SK-N-SH (cell line): ENCODE measurements around the gene FETUB.

Experiments
- GABPA ChIP-seq: IDR thresholded peaks from 2 replicates; pipeline ENCODE4 v1.4.0; 2012; ENCODE audit warnings: low read depth, mild to moderate bottlenecking
- RXRA ChIP-seq: IDR thresholded peaks from 2 replicates; pipeline ENCODE4 v1.4.0; 2012; ENCODE audit warnings: low read depth, mild to moderate bottlenecking, borderline replicate concordance
- TF ChIP-seq, protein P1 (sequence below): fragments of 200-600 bp; sonication (generic); IDR thresholded peaks from 2 replicates; pipeline ENCODE4 v1.6.1; 2017; ENCODE audit warnings: antibody characterized with exemption, mild to moderate bottlenecking, moderate library complexity
- TF ChIP-seq, protein P2 (sequence below): fragments of 150-350 bp; IDR thresholded peaks from 2 replicates; pipeline ENCODE4 v1.6.1; 2016; ENCODE audit warnings: mild to moderate bottlenecking, low read depth, low read length

DNA sequence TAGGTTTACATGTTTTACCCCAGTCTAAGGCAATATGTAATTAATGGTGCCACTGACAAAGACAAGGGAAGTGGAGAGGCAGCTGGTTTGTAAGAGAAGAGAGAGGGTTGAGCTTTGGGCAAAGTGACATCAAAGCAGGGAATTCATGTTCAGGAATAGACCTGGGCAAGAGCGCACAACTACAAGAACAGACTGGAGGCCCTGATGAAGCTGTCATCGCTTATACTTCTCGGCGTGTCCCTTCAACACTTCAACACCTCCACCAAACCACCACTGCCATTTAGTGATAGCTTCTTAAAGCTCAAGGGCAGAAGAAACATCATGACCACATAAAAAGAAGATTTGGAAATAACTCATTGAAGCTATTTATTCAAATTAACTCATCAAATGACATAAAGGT lies 57.3 kb downstream of the FETUB start:
- TF ChIP-seq, protein P1, sequence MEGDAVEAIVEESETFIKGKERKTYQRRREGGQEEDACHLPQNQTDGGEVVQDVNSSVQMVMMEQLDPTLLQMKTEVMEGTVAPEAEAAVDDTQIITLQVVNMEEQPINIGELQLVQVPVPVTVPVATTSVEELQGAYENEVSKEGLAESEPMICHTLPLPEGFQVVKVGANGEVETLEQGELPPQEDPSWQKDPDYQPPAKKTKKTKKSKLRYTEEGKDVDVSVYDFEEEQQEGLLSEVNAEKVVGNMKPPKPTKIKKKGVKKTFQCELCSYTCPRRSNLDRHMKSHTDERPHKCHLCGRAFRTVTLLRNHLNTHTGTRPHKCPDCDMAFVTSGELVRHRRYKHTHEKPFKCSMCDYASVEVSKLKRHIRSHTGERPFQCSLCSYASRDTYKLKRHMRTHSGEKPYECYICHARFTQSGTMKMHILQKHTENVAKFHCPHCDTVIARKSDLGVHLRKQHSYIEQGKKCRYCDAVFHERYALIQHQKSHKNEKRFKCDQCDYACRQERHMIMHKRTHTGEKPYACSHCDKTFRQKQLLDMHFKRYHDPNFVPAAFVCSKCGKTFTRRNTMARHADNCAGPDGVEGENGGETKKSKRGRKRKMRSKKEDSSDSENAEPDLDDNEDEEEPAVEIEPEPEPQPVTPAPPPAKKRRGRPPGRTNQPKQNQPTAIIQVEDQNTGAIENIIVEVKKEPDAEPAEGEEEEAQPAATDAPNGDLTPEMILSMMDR: no peak
- TF ChIP-seq, protein P2, sequence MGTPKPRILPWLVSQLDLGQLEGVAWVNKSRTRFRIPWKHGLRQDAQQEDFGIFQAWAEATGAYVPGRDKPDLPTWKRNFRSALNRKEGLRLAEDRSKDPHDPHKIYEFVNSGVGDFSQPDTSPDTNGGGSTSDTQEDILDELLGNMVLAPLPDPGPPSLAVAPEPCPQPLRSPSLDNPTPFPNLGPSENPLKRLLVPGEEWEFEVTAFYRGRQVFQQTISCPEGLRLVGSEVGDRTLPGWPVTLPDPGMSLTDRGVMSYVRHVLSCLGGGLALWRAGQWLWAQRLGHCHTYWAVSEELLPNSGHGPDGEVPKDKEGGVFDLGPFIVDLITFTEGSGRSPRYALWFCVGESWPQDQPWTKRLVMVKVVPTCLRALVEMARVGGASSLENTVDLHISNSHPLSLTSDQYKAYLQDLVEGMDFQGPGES: no peak
- TF ChIP-seq RXRA (no peak), GABPA (no peak)
